GM23338 (cell line): ENCODE measurements around the gene SSH3. TPM values are rescaled to one million over a fixed set of nuclear protein-coding genes. Genes with fewer than 3 reads are reported as not detected.

Source experiments
- ATAC-seq: fragments of 200-7000 bp; cut with Tn5 transposase; 3 replicates; pipeline ENCODE4 v1.9.1; 2020
- DNase-seq: peaks from one replicate; pipeline ENCODE4 v3.0.0-alpha.2; 2015; ENCODE audit warnings: low spot score
- H2AFZ ChIP-seq: fragments of 200-600 bp; sonication (generic); 2 replicates; pipeline ENCODE4 v1.8.0; 2016; ENCODE audit warnings: antibody characterized with exemption, mild to moderate bottlenecking, moderate library complexity
- H3F3A ChIP-seq: fragments of 200-600 bp; sonication (generic); replicated peaks from 2 replicates; pipeline ENCODE4 v1.8.0; 2017; ENCODE audit warnings: antibody characterized with exemption, mixed run types, low read depth
- H3K27ac ChIP-seq: fragments of 200-600 bp; sonication (generic); 2 replicates; pipeline ENCODE4 v1.6.1; 2016; ENCODE audit warnings: low read depth
- H3K27me3 ChIP-seq: fragments of 200-600 bp; sonication (generic); 2 replicates; pipeline ENCODE4 v1.8.0; 2016; ENCODE audit warnings: mild to moderate bottlenecking, mixed run types, moderate library complexity; ENCODE audit not compliant: insufficient read depth
- H3K36me3 ChIP-seq: fragments of 200-600 bp; sonication (generic); 2 replicates; pipeline ENCODE4 v1.8.0; 2016; ENCODE audit warnings: mild to moderate bottlenecking; ENCODE audit not compliant: insufficient read depth
- H3K4me1 ChIP-seq: fragments of 200-600 bp; sonication (generic); 2 replicates; pipeline ENCODE4 v1.8.0; 2016; ENCODE audit warnings: mild to moderate bottlenecking, moderate library complexity; ENCODE audit not compliant: insufficient read depth
- H3K4me2 ChIP-seq: fragments of 200-600 bp; sonication (generic); 2 replicates; pipeline ENCODE4 v1.7.1; 2017; ENCODE audit warnings: mixed run types
- H3K4me3 ChIP-seq: fragments of 200-600 bp; sonication (generic); 2 replicates; pipeline ENCODE4 v1.6.1; 2016; ENCODE audit warnings: mixed run types
- H3K79me2 ChIP-seq: fragments of 200-600 bp; sonication (generic); replicated peaks from 2 replicates; pipeline ENCODE4 v1.8.0; 2017; ENCODE audit warnings: mild to moderate bottlenecking; ENCODE audit not compliant: insufficient read depth
- H3K9me2 ChIP-seq: fragments of 200-600 bp; sonication (generic); 2 replicates; pipeline ENCODE4 v1.8.0; 2017; ENCODE audit not compliant: insufficient read depth
- H4K20me1 ChIP-seq: fragments of 200-600 bp; sonication (generic); replicated peaks from 2 replicates; pipeline ENCODE4 v1.8.0; 2017; ENCODE audit warnings: mild to moderate bottlenecking; ENCODE audit not compliant: insufficient read depth
- H3K27ac Mint-ChIP-seq: 2 replicates; pipeline ENCODE4 v1.8.0; 2020; ENCODE audit warnings: inconsistent platforms, mild to moderate bottlenecking, moderate library complexity, mixed read lengths
- H3K27me3 Mint-ChIP-seq: 3 replicates; pipeline ENCODE4 v1.8.0; 2022; ENCODE audit warnings: low read depth, mild to moderate bottlenecking, moderate library complexity, mixed read lengths, inconsistent platforms; ENCODE audit not compliant: insufficient read depth, poor library complexity
- H3K36me3 Mint-ChIP-seq: 3 replicates; pipeline ENCODE4 v1.8.0; 2021; ENCODE audit warnings: low read depth, mild to moderate bottlenecking, inconsistent platforms, moderate library complexity, mixed read lengths
- H3K4me1 Mint-ChIP-seq: 3 replicates; pipeline ENCODE4 v1.8.0; 2020; ENCODE audit warnings: mild to moderate bottlenecking, inconsistent platforms, mixed read lengths
- H3K4me3 Mint-ChIP-seq: 3 replicates; pipeline ENCODE4 v1.8.0; 2021; ENCODE audit warnings: moderate library complexity, mild to moderate bottlenecking, inconsistent platforms, mixed read lengths
- H3K9me3 Mint-ChIP-seq: 3 replicates; pipeline ENCODE4 v1.8.0; 2020; ENCODE audit warnings: moderate library complexity, mild to moderate bottlenecking, inconsistent platforms, mixed read lengths
- CREB1 ChIP-seq: fragments of 250-450 bp; sonication (Bioruptor Pico); IDR thresholded peaks from 2 replicates; pipeline ENCODE4 v1.5.0; 2020; ENCODE audit warnings: low read depth, mild to moderate bottlenecking, moderate library complexity
- ETS1 ChIP-seq: IDR thresholded peaks from 2 replicates; pipeline ENCODE4 v1.6.1; 2016; ENCODE audit warnings: antibody characterized with exemption
- EZH2phosphoT487 ChIP-seq: fragments of 200-600 bp; sonication (generic); IDR thresholded peaks from one replicate; pipeline ENCODE4 v1.8.1; 2018; ENCODE audit warnings: antibody characterized with exemption; ENCODE audit not compliant: unreplicated experiment
- JUNB ChIP-seq: IDR thresholded peaks from one replicate; pipeline ENCODE4 v1.6.1; 2016; ENCODE audit warnings: antibody characterized with exemption; ENCODE audit not compliant: unreplicated experiment
- POLR2AphosphoS5 ChIP-seq: IDR thresholded peaks from 2 replicates; pipeline ENCODE4 v1.6.1; 2016; ENCODE audit warnings: antibody characterized with exemption, low read depth
- ZNF114 ChIP-seq: fragments of 250-450 bp; sonication (Bioruptor Pico); IDR thresholded peaks from 2 replicates; pipeline ENCODE4 v1.5.0; 2020; ENCODE audit warnings: mild to moderate bottlenecking, moderate library complexity
- ZNF331 ChIP-seq: fragments of 250-450 bp; sonication (Bioruptor Pico); IDR thresholded peaks from 2 replicates; pipeline ENCODE4 v1.5.0; 2020; ENCODE audit warnings: low read depth, mild to moderate bottlenecking, moderate library complexity
- ZNF462 ChIP-seq: fragments of 250-450 bp; sonication (Bioruptor Pico); IDR thresholded peaks from 2 replicates; pipeline ENCODE4 v1.5.0; 2020; ENCODE audit warnings: mild to moderate bottlenecking, moderate library complexity
- polyA plus RNA-seq: library from polyadenylated mRNA; unstranded; fragments of >200 nt; fragmentation: Nextera tagmentation; extraction: Ambion mirVana; gene quantifications from 2 replicates; pipeline ENCODE4 v1.2.1, GENCODE V29; 2016
- total RNA-seq: library from RNA; depleted of rRNA; stranded (reverse); fragments of >200 nt; shearing (Covaris generic); gene quantifications from 2 replicates; pipeline ENCODE4 v1.2.3, GENCODE V29; 2014
- TF ChIP-seq, protein P1 (sequence below), 2 experiments: fragments of 200-600 bp in 1 of 2; sonication (generic) in 1 of 2; conservative IDR thresholded peaks; 2 replicates each; pipeline versions ENCODE4 v1.5.1 to v1.6.1; 2016 to 2017; ENCODE audit warnings: antibody characterized with exemption in 2 of 2, low read depth in 2 of 2, mild to moderate bottlenecking in 2 of 2, moderate library complexity in 1 of 2

SSH3 gene
- total and polyA plus RNA-seq, 2 experiments from 2014 or later = 17.8 to 40.0 TPM

DNA sequence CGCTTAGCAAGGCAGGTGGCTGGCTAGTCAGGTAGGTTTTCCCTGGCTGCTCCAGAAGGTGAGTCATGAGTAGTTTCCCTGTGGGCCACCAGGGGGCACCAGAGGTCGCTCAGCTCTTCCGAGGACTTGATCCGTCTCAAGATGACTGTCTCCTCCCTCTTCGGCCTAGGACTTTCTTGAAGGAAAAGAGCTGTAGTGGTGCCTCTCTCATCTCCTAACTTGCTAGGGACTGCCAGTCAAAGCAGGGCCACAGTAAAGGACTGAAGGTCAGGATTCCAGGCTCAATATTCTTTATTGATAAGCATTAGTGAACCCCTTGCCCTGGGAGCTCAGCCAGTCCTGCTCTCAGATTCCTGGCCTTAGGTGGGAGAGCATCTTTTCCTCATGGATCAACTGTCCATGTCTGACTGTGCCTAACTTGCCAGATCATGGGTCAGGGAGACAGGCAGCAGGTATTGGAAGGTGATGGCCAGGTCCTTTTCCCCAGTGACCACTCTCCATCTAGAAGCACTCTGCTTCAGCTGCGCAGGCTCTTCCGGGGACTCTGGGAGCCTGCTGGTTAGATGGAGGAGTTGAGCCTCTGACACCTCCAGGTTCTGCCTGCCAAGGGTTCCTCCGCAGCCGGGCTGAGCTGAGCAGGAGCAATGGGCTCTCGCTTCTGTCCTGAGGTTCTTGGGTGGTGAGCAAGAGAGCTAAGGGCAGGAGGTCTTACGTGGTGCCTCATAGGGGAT lies 48.1 kb downstream of the SSH3 start (continued):
- TF ChIP-seq ZNF331 (CRISPR knock-in tag) (no peak), ZNF114 (no peak), EZH2phosphoT487 (no peak), ETS1 (no peak), CREB1 (CRISPR knock-in tag) (no peak)
- TF ChIP-seq, protein P1, sequence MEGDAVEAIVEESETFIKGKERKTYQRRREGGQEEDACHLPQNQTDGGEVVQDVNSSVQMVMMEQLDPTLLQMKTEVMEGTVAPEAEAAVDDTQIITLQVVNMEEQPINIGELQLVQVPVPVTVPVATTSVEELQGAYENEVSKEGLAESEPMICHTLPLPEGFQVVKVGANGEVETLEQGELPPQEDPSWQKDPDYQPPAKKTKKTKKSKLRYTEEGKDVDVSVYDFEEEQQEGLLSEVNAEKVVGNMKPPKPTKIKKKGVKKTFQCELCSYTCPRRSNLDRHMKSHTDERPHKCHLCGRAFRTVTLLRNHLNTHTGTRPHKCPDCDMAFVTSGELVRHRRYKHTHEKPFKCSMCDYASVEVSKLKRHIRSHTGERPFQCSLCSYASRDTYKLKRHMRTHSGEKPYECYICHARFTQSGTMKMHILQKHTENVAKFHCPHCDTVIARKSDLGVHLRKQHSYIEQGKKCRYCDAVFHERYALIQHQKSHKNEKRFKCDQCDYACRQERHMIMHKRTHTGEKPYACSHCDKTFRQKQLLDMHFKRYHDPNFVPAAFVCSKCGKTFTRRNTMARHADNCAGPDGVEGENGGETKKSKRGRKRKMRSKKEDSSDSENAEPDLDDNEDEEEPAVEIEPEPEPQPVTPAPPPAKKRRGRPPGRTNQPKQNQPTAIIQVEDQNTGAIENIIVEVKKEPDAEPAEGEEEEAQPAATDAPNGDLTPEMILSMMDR (conservative IDR thresholded peaks at IDR 0.05; ENCODE audit: low read depth in 2 of 2) = peak; percentile 85 to 91

DNA sequence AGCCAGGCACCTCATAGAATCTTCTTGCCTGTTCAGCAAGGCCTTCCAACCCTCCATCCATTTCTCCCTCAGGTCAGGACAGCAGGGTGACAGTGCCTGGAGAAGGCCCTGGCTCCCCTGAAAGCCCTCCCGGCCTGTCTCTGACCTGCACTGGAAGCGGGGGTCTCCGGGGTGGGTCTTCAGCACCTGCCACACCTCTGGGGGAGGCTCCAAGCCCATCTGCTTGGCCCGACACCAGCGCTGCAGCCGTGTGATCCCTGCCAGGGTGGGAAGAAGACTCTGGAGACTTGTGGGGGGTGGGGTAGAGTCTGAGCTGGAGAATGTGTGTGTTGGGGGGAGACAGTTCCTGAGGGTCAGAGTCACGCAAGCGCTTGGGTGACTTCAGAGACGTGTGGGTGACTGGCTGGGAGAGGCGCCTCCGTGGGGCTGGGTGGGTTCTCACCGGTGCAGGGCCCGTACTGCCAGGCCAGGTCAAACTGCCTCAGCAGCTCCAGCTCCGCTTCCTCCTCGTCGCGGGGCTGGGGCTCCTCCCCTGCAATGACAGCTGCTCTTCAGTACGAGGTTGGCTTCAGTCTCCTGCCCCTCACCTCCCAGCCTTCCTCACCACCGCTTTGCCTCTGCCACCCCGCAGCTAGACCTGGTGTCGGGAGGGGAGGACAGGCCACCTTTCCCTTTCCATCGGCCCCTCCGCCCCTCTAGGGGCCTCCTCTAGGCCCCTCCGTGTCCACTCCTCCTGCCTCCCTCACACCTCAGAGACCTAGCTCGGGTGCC lies 49.4 kb downstream of the SSH3 start:
- peak; percentile 10 for ATAC-seq
- peak; percentile 55 for DNase-seq
- no peak for TF ChIP-seq JUNB
- TF ChIP-seq, protein P1 (conservative IDR thresholded peaks at IDR 0.05; ENCODE audit: low read depth in 2 of 2) = no peak
- no peak for TF ChIP-seq ZNF331 (CRISPR knock-in tag)
- no peak for TF ChIP-seq POLR2AphosphoS5
- no peak for TF ChIP-seq ZNF462 (CRISPR knock-in tag)

More for the DNA sequence above, 49.4 kb downstream of the SSH3 start:
- no peaks in the 10 kb centered on the region; the same call in 1 of the 2 replicates for H4K20me1 ChIP-seq
- 0 out of 2 replicates have a peak, but pooled peaks cover 14% of the 10 kb centered on the region for H3F3A ChIP-seq
- H3K79me2 ChIP-seq = no peaks in the 10 kb centered on the region
- no peaks in the 10 kb centered on the region for H3K9me2 ChIP-seq
- Mint-ChIP-seq H3K4me1 (peaks cover 33% of the 10 kb centered on the region), H3K36me3 (no peaks in the 10 kb centered on the region), H3K9me3 (no peaks in the 10 kb centered on the region; the same call in 2 of the 3 replicates), H3K4me3 (peak overlapping the region; percentile 87), H3K27me3 (peaks cover 25% of the 10 kb centered on the region), H3K27ac (peak overlapping the region; percentile 90)
- H3K27me3 ChIP-seq = no peaks in the 10 kb centered on the region; the same call in 1 of the 2 replicates
- H3K4me2 ChIP-seq = peak overlapping the region; percentile 98
- peaks cover 9% of the 10 kb centered on the region for H3K4me1 ChIP-seq
- H3K4me3 ChIP-seq = peak overlapping the region; percentile 95
- H3K27ac ChIP-seq = peak overlapping the region; percentile 97
- peak overlapping the region; percentile 96; the same call in 1 of the 2 replicates for H2AFZ ChIP-seq
- H3K36me3 ChIP-seq = no peaks in the 10 kb centered on the region
